Measurements from ENCODE around the gene RNASE9.
"Not testable (repeated sequence)": the region's sequence is repeated elsewhere in the genome, so short reads cannot be mapped to it uniquely, and the experiment has no call there.

The RNASE9 gene

DNA sequence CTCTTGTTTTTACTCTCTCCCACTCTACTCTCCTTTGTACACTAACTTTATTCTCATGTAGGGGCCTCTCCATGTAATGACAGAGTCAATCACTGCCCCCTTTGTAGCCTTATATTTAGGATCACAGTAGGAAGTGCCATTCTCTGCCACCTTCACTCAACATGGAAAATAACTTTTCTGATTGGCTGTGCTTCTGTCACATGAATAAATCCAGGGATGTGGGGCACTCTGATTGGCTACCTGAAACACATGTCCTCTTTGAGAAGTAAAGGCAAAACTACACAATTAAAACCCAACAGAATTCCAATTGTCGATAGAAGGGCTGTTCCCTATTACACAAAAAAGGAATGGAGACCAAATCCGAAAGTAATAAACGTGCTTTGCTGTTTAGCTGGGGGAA is at the start of gene RNASE9:
TSS of gene RNASE9 (minus strand) at position 87 of the 400 bp plus-strand sequence.
- no peak for DNase-seq

DNA sequence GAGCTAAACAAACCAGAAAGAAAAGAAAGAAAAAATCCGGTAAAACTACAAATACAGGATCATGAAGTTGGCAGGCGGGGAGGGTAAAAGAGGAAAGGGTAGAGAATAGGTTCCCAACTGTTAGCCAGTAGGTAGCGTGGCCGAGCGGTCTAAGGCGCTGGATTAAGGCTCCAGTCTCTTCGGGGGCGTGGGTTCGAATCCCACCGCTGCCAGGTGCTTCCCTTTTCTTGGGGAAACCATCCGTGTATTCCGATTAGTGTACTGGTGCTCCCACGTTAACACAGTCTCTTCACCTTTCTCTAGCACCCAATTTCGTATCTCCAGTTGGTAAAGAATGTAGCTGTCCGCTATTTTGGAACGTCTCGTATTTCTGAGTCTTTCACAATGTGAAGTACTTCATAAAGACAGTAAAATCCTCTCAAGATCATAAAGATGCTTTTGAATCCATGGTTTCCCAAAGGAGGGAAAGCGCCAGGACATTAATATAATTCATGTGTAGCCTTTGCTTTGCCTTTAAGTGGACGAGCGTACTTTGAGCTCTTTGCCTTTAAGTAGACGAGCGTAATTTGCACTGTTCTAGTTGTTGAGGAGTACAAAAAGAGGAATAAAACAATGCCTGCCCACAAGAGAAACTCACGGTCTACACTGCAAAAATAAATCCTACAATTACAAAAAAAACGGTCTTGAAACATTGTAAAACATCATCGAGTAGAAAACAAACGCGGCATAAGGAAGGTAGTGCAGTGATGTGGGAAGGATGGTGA is 49.3 kb upstream of the RNASE9 start:
- DNase-seq = peak; percentile 63 to 88

- DNase-seq = peak; percentile 75 to 91
Measured at GRCh38 chr14:20609215-20610001, 48.6 kb upstream of the RNASE9 start.

GRCh38 chr14:20608383-20609110 is 47.7 kb upstream of the RNASE9 start:
- DNase-seq = no peak

DNA sequence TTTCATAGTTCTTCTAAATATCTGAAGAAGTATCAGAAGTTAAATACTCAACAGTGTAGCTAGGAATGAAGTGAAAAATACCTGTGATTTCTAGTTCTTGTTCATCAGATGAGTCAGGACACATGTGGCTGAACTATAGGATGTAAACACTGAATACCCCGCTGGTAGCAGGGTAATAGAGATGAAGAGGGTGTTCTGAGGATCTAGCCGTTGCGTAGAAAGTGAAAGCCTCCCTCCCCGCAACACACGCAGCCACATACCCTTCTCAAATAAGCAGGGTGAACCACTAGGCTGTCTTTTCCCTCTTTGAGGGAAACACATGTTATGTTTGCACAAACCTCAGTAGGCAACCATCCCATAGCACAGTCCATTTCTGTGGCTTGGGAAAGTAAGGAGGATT is 46.8 kb upstream of the RNASE9 start:
- no peak for DNase-seq

DNA sequence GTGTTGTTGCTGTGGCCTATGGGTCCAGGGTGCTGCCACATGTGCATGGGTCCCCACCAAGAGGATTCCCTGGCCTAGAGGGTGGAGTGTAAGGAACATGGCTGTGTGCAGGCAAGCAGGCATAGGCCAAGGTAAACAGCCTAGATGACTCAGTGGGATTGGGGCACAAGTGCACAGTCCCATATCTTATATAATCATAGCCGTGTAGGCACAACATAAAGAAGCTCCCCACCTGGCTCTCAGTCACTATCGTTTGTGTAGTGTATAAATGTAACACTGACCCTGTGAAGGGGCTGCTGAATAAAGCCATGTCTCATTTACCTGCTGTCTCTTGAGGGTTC is 46.0 kb upstream of the RNASE9 start:
- DNase-seq = no peak

DNA sequence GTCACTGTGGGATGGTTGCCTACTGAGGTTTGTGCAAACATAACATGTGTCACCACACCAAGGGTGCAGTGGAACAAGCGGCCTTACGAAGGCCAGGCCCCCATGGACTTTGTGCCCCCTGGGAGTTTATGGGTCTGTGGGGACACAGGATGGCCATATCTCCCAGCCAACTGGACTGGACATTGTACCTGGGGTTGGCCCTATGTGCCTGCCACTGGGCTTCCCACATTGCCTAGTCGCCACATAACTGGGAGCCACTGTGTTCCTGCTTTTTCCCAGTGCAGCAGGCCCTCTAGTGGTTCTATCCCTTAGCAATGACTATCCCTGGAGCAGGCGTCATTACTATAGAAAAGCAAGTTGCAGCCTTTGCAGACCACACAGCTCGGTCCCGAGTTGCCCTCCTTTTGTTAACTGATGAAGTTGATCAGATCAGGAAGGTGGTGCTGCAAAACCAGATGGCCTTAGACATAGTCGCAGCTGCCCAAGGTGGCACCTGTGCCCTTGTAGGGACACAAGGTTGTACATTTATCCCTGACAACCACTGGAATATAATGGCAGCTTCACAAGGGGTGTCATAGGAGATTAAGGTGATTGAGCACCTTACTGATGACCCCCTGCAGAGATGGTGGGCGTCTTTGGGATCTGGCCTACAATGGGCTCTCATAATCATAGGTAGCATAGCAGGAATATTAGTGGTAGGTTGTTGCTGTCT is 45.5 kb upstream of the RNASE9 start:
- peak in 1 of 2 experiments; percentile 58 for DNase-seq

- DNase-seq = no peak
Measured at GRCh38 chr14:20603813-20604690, 43.2 kb upstream of the RNASE9 start.

- no peak for DNase-seq
Measured at GRCh38 chr14:20602583-20602982, 41.7 kb upstream of the RNASE9 start.

DNA sequence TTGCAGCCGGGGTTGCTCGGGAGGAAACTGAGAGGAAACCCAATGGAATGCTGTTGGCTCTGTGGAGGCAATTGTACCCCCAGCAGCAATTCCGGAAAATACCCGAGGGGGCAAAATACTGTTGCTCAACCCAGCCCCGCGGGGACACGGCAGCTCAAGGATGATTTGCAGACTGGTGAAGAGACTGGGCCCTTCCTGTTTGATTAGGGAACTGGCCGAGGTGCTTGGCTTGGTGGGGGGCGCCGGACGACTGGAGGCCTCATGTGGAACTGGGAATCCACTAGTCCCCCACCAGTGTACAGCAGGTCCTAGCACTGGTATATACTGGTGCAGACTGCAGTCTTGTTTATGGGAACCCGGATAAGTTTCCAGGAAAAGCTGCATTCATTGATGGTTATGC is 40.7 kb upstream of the RNASE9 start:
- DNase-seq = no peak

DNA sequence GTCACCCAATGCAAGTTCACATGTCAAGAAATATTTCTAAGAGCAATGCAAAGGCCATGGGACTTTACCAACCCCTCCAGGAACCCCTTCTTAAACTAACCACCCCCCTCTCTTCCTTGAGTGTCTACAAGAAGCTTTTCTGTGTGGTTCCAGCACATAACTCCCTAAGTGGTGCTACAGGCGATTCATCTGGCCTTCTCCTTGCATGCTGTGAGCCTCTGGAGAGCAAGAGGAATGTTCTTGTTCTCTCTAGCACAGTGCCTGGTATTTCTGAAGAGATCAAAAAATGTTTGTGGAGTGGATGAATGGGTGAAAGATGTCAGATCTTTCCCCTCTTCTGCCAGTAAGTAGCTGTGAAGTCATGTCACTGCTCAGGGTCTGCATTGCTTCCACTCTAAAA is 36.3 kb upstream of the RNASE9 start:
- DNase-seq = no peak

DNA sequence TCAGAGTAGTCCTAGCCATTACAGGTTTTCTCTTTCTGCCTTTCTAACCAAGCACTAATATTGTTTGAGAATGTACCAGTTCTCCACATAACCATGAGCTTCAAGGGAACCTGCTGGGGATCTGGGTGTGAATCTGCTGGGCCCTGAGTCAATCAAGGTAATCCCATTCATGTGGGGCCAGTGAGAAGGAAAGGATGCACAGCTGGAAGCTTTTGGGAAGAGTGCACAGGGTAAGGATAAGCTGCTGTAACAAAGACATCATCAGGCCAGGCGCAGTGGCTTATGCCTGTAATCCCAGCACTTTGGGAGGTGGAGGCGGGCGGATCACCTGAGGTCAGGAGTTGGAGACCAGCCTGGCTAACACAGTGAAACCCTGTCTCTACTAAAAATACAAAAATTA is 34.9 kb upstream of the RNASE9 start:
- not testable (repeated sequence) for DNase-seq

GRCh38 chr14:20592574-20592973 is 31.7 kb upstream of the RNASE9 start:
- DNase-seq = no peak

DNA sequence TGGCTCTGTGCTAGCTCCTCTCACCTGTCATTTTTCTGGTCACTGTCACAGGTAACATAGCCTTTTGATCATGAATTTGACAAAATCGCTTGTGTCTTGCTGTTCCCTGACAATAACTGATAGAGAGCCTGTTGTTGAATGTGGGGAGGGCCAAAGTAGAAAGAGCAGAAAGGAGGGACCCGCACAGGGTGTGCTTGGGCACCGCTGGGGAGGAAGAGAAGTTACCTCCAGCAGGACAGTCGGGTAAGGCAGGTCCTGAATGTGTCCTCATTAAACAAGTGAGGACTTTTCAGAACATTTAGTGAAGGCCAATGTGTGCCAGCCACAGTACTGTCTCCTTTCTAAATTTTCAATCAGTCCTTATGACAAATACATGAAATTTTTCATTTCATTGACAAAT is 30.4 kb upstream of the RNASE9 start, which contains the start of gene RNASE12:
TSS of gene RNASE12 (minus strand) at position 142 of the 400 bp plus-strand sequence. CDS start 653 bp downstream, outside the sequence.
- DNase-seq = no peak

DNA sequence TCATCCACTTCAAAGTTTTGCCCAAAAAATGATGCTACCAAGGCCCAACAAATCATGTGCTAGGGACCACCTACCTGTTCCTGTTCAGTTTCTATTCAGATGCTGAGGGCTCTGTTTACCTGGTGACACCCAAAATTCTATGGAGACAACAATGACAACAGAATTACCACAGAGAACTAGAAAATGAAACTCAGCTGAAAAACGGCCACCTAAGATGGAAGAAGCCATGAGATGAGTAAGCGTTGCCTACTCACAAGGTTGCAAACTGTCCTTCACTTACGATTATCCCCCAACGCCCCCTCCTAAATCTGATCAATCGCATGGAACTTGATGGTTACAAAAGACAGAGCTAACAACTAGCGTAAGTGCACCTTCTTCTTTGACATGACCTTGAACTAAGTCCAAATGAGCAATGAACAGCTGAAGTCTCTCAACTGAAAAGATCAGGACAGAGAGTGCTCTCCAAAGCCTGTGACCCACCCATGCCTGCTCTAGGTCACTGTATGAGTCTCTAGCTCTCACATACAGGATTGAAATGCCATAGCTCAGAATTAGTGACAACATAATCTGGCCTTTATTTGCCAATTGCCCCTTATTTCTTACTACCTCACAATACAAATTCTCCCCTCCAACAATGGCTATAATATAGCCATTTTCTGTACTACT is 26.8 kb upstream of the RNASE9 start, which contains the start of gene RNASE11:
TSS of gene RNASE11 (minus strand) at position 513 of the 666 bp plus-strand sequence.
- DNase-seq = no peak

DNA sequence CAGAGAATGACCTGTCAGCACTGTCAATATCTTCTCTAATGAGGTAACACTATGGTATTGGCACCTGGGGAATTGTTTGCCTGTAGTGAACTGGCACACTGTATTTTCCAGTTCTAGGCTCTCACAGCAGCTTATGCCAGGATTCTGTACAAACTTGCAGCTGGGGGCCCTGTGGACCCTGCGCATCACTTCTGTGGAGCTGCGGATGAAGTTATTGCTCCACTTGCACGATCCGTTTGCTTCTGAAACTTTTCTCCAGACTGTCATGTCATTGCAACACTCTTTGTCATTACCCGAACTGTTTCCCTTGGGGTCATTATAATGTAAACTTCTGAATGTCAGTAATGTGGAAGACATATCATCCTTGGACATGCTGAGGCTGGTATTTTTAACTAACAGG is 23.1 kb upstream of the RNASE9 start:
- no peak for DNase-seq

GRCh38 chr14:20583142-20583541 is 22.3 kb upstream of the RNASE9 start:
- DNase-seq = no peak

DNA sequence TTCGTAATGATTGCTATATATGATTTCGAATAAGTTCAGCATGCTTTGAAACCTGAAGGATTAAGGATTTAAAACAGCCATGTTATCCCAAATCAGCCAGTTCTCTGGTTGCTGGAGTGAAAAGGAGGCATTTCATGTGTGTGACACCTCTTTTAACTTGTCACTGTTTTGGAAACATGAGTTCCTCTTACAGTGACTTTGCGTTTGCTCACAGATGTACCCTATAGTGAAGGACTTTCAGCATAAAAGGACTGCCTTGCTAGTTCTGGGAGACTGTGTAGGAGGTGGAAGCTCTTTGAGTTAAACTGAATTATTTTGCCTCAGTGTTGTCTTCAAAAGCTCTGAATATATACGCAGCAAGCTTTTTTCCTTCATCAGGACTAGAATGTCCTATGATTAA is 19.4 kb upstream of the RNASE9 start:
- no peak for DNase-seq

DNA sequence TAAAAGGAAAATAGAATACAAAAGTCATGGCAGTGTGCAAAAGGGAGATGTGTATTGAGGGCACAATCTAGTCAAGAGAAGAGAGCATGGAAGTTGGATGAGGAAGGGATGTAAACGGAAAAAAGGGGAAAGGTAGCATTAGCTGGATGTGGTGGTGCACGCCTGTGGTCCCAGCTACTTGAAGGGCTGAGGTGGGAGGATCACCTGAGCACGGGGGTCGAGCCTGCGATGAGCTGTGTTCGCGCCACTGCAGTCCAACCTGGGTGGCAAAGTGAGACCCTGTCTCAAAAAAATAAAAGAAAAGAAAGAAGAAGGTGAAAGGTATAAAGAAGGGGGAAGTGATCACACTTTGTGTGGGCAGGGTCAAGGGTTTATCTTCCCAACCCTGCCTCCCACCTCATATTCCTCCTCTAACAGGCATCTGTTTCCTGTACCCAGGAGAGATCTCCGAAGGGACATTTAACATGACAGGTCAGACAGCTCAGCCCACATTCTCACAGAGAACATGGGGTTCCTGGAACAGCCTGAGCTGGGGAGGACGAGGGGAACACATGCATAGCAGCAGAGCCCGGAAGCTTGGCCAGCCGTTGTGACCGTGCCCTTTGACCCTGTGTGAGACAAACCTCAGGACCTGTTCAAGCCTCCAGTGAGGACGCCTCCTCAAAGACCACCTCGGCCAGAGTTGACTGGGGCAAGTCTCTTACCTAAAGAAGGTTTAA is 18.1 kb upstream of the RNASE9 start:
- no peak for DNase-seq

DNA sequence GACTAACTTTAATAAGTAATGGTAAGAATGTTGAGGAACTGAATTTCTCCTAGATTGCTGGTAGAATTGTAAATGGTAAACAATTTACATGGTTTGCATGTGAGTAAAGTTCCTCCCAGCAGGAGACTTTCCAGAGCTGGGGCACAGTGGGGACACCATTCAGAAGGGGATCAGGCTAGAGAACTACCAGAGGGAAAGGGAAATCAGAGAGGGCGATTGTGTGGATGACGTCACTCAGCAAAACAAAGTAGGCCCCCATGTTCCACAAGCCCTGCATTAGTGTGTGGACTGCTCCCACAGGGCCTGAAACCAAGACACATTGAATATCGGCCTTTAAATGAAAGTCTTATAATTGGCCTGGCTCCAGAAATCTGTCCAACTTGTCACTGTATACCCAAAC is 17.5 kb upstream of the RNASE9 start:
- DNase-seq = no peak

Data from SW 1271 (cell line).